CD8-positive, alpha-beta memory T cell (primary cell): ENCODE results near the gene IMPACT. TPM values are rescaled to one million over a fixed set of nuclear protein-coding genes. Genes with fewer than 3 reads are reported as not detected.

ENCODE experiments used
- CTCF ChIA-PET: fragments of 350-600 bp; sonication (Branson Sonifier 250); formaldehyde crosslinking; loops from one replicate; lab custom pipeline; 2021; ENCODE audit warnings: antibody characterized with exemption; lab: Charles Lee
- POLR2A ChIA-PET: fragments of 350-600 bp; sonication (Branson Sonifier 250); formaldehyde crosslinking; loops from one replicate; lab custom pipeline; 2021; ENCODE audit warnings: antibody characterized with exemption; lab: Charles Lee
- DNase-seq, 5 donors: peaks; one replicate each; pipeline versions ENCODE4 v3.0.0 to v3.0.0-alpha.2; 2020 to 2022; ENCODE audit warnings: mixed read lengths in 1 of 5
- H3K27ac ChIP-seq: one replicate; pipeline ENCODE4 v1.7.0; 2013; ENCODE audit warnings: low read depth, mild to moderate bottlenecking, low read length, moderate library complexity
- H3K27me3 ChIP-seq: 2 replicates; pipeline ENCODE4 v1.7.0; 2013; ENCODE audit warnings: low read length, mild to moderate bottlenecking; ENCODE audit not compliant: insufficient read depth, poor library complexity, severe bottlenecking
- H3K36me3 ChIP-seq: 2 replicates; pipeline ENCODE4 v1.7.0; 2013; ENCODE audit warnings: mild to moderate bottlenecking, low read length, moderate library complexity; ENCODE audit not compliant: insufficient read depth
- H3K4me1 ChIP-seq: 2 replicates; pipeline ENCODE4 v1.7.0; 2013; ENCODE audit warnings: mild to moderate bottlenecking, low read length, moderate library complexity; ENCODE audit not compliant: insufficient read depth
- H3K4me3 ChIP-seq: 2 replicates; pipeline ENCODE4 v1.7.0; 2013; ENCODE audit warnings: mild to moderate bottlenecking, low read length
- H3K9me3 ChIP-seq: 2 replicates; pipeline ENCODE4 v1.7.0; 2013; ENCODE audit warnings: mild to moderate bottlenecking, low read length
- H3K27ac Mint-ChIP-seq, 8 donors: one replicate each; pipeline ENCODE4 v1.8.0; 2020 to 2021; ENCODE audit warnings: mixed read lengths in 8 of 8, mild to moderate bottlenecking in 6 of 8, inconsistent platforms in 3 of 8, moderate library complexity in 3 of 8
- H3K27me3 Mint-ChIP-seq, 2 donors: one replicate each; pipeline ENCODE4 v1.8.0; 2020 to 2021; ENCODE audit warnings: mixed read lengths in 2 of 2, mild to moderate bottlenecking in 1 of 2, moderate library complexity in 1 of 2
- H3K36me3 Mint-ChIP-seq, 3 donors: one replicate each; pipeline ENCODE4 v1.8.0; 2020 to 2021; ENCODE audit warnings: mixed read lengths in 3 of 3, inconsistent platforms in 1 of 3, mild to moderate bottlenecking in 1 of 3
- H3K4me1 Mint-ChIP-seq, 3 donors: one replicate each; pipeline ENCODE4 v1.8.0; 2020 to 2021; ENCODE audit warnings: mixed read lengths in 3 of 3, inconsistent platforms in 1 of 3, mild to moderate bottlenecking in 1 of 3
- H3K4me3 Mint-ChIP-seq, 7 donors: one replicate each; pipeline ENCODE4 v1.8.0; 2020 to 2021; ENCODE audit warnings: mixed read lengths in 7 of 7, mild to moderate bottlenecking in 6 of 7, moderate library complexity in 4 of 7, inconsistent platforms in 2 of 7
- H3K9me3 Mint-ChIP-seq, 5 donors: one replicate each; pipeline ENCODE4 v1.8.0; 2020 to 2022; ENCODE audit warnings: mixed read lengths in 5 of 5, mild to moderate bottlenecking in 3 of 5, moderate library complexity in 2 of 5, inconsistent platforms in 1 of 5
- polyA plus RNA-seq: library from polyadenylated mRNA; unstranded; fragments of 300-500 nt; fragmentation: Illumina TruSeq; gene quantifications from one replicate; pipeline ENCODE4 v1.2.3, GENCODE V29; 2021
- total RNA-seq, 2 experiments: library from RNA; stranded (reverse); gene quantifications; one replicate each; pipeline ENCODE4 v1.2.3, GENCODE V29; 2021

The IMPACT gene
- total and polyA plus RNA-seq, 3 experiments from 2014 or later: 9.1 to 11.3 (median 10.6) TPM

DNA sequence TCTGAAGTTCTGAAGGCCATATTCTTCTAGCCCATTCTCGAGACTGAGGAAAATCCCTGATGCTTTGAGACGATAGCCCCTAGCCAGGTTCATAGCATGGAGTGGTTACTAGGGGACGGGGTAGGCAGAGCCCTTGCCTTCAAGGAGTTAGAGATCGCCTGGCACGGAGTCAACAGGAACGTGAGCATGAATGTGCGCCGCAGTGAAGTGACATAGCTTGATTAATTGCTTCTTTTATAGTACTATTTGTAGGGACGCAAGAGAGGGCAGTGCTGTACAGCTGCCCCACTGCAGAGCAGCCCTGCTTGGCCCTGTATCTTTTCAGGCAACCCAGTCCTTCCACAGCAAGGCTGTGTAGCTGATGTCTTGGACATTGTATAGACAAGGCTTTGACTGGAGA lies 60.2 kb downstream of the IMPACT start:
- Mint-ChIP-seq H3K36me3 (no peaks in the 10 kb centered on the region), H3K4me1 (peaks cover 14 to 20% (median 17%) of the 10 kb centered on the region in 3 donors), H3K9me3 (no peaks in the 10 kb centered on the region), H3K27ac (peak overlapping the region in 1 of 8 donors; percentile 40), H3K27me3 (peaks cover 2 to 4% of the 10 kb centered on the region in 2 donors), H3K4me3 (no peak overlapping the region)
- no peaks in the 10 kb centered on the region for H3K4me1 ChIP-seq
- H3K27me3 ChIP-seq: no peaks in the 10 kb centered on the region
- POLR2A ChIA-PET: no interaction called here
- H3K27ac ChIP-seq: no peak overlapping the region
- CTCF ChIA-PET: interaction anchor here (1.4 to 8.6 kb wide), 3 partner anchors 12 to 239 kb away, joined by 4 to 69 read pairs (median 5); no protein-coding TSS in a partner anchor
- no peaks in the 10 kb centered on the region for H3K36me3 ChIP-seq
- no peaks in the 10 kb centered on the region for H3K9me3 ChIP-seq
- DNase-seq: no peak
- H3K4me3 ChIP-seq: no peak overlapping the region

DNA sequence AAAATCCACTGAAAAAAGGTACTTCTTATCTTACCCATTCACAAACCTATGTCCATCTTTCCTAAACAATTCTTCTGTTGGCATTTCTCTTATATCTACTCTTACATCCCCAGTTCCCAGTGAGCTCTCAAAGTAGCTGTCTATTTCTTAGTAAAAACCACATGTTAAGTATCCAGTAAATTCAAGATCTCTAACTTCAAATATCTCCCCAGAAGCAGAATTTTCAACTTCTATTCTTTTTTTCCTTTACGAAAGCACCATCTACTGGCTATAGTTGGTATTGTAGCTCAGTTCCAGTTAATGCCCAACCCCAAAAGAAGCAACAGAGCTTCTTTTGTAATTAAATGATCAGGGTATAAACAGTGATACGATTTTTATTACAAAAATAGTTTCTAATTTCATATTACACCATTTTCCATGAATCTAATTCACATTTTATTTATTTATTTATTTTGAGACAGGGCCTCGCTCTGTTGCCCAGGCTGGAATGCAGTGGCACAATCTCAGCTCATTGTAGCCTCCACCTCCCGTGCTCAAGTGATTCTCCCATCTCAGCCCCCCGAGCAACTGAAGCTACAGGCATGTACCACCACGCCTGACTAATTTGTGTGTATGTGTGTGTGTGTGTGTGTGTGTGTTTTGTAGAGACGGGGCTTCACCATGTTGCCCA lies 62.5 kb downstream of the IMPACT start:
- no peak overlapping the region for H3K4me3 Mint-ChIP-seq

DNA sequence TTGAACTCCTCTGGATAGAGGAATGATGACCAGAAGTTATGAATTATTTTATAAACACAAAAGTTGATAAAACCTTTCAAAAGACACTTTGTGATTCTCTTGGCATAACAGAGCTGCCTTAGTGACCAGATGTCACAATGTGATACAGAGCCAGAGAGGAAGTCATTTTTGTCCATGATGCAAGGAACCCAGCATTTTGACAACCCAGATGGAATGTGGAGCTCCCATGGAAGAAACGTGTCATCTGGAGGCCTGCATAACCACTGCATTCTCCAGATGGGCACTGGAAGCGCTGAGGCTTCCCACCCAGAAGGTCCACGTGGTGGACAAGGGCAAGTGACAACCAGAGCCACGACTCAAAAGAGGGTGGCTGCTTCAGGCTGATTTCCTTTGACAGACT lies 64.1 kb downstream of the IMPACT start:
- no peak overlapping the region for H3K4me3 ChIP-seq
- Mint-ChIP-seq H3K4me3 (peak overlapping the region in 1 of 7 donors; percentile 15), H3K27me3 (peaks cover 1 to 4% of the 10 kb centered on the region in 2 donors), H3K9me3 (peaks cover 0 to 2% (median 0%) of the 10 kb centered on the region in 5 donors), H3K27ac (no peak overlapping the region), H3K36me3 (peaks cover 0 to 3% (median 0%) of the 10 kb centered on the region in 3 donors), H3K4me1 (peaks cover 42 to 53% (median 50%) of the 10 kb centered on the region in 3 donors)
- CTCF ChIA-PET: interaction anchor here (1.7 to 8.6 kb wide), 3 partner anchors 14 to 235 kb away, joined by 4 to 69 read pairs (median 32); no protein-coding TSS in a partner anchor
- no peaks in the 10 kb centered on the region for H3K36me3 ChIP-seq
- peaks cover 9% of the 10 kb centered on the region for H3K4me1 ChIP-seq
- H3K27me3 ChIP-seq: no peaks in the 10 kb centered on the region
- POLR2A ChIA-PET: no interaction called here
- H3K27ac ChIP-seq: no peak overlapping the region
- H3K9me3 ChIP-seq: no peaks in the 10 kb centered on the region
- DNase-seq: no peak

More for the DNA sequence above, 62.5 kb downstream of the IMPACT start:
- POLR2A ChIA-PET: no interaction called here
- no peaks in the 10 kb centered on the region for H3K9me3 ChIP-seq
- Mint-ChIP-seq H3K27me3 (peaks cover 1 to 4% of the 10 kb centered on the region in 2 donors), H3K4me1 (peaks cover 32 to 40% (median 37%) of the 10 kb centered on the region in 3 donors), H3K36me3 (no peaks in the 10 kb centered on the region), H3K27ac (no peak overlapping the region), H3K9me3 (peaks cover 0 to 2% (median 0%) of the 10 kb centered on the region in 5 donors)
- no peaks in the 10 kb centered on the region for H3K27me3 ChIP-seq
- CTCF ChIA-PET: interaction anchor here (0.6 to 8.6 kb wide), 18 partner anchors 8 to 1948 kb away, joined by 3 to 69 read pairs (median 4); partner anchors contain the start of gene CABYR
- H3K4me3 ChIP-seq: no peak overlapping the region
- no peak overlapping the region for H3K27ac ChIP-seq
- H3K36me3 ChIP-seq: no peaks in the 10 kb centered on the region
- peak in 2 of 5 donors; percentile 12 to 25 for DNase-seq
- H3K4me1 ChIP-seq: peaks cover 9% of the 10 kb centered on the region

DNA sequence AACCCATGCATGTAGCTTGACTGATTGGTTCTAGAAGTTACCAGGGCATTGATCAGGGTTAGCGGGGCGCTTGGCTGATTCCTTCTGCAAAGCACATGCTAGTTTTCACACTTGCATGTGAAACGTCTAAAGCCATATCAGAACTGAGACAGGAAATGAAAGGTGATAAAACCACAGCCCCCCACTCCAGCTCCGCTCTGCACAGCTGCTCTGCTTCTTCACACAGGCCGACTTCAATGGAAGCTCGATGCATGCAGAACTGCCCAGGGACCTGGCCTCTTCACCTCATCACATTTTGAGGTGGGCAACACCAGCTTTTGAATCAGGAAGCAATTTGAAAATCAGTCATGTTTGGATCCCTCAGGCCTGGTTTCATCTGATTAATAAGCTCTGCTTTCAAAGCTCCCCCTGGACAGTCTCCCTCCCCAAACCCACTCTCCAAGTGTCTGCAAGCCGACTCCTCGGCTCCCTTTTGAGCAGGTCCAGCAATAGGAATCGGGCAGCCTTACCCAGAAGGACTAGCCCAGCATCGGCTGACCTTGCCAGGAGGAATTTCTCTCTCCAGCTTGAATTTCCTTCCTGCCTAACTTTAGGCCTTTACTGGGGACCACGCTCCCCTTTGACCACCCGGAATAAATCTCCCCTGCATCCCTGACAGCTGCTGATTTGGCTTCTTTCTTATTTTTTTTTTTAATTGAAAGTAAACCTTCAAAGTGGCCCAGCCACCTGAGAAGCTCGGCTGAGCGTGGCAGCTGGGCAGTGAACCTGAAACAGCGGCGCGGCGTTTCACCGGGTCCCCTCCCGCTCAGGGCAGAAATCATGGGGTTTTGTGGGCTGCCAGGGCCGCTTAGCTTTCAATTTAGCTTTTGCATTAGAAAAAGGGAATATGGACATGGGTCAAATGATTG lies 65.7 kb downstream of the IMPACT start:
- peak overlapping the region in 6 of 7 donors; percentile 40 to 76 (median 62) for H3K4me3 Mint-ChIP-seq
- DNase-seq: peak in 4 of 5 donors; percentile 3 to 66 (median 35)
- ChIA-PET CTCF (interaction anchor here (0.9 to 1.5 kb wide), 6 partner anchors 9 to 241 kb away, joined by 3 to 5 read pairs (median 4); no protein-coding TSS in a partner anchor), POLR2A (interaction anchor here (0.6 kb wide), 1 partner anchor 101 kb away, joined by 3 read pairs; no protein-coding TSS in a partner anchor)
- H3K27ac Mint-ChIP-seq: peak overlapping the region in 6 of 8 donors; percentile 0 to 80 (median 60)
- H3K27ac ChIP-seq: no peak overlapping the region
- peaks cover 0 to 3% (median 0%) of the 10 kb centered on the region in 3 donors for H3K36me3 Mint-ChIP-seq
- H3K27me3 ChIP-seq: no peaks in the 10 kb centered on the region
- H3K4me3 ChIP-seq: no peak overlapping the region
- peaks cover 42 to 53% (median 50%) of the 10 kb centered on the region in 3 donors for H3K4me1 Mint-ChIP-seq
- H3K27me3 Mint-ChIP-seq: peaks cover 1 to 4% of the 10 kb centered on the region in 2 donors
- no peaks in the 10 kb centered on the region for H3K9me3 ChIP-seq
- H3K36me3 ChIP-seq: no peaks in the 10 kb centered on the region
- H3K4me1 ChIP-seq: peaks cover 9% of the 10 kb centered on the region
- H3K9me3 Mint-ChIP-seq: peaks cover 0 to 2% (median 0%) of the 10 kb centered on the region in 5 donors

DNA sequence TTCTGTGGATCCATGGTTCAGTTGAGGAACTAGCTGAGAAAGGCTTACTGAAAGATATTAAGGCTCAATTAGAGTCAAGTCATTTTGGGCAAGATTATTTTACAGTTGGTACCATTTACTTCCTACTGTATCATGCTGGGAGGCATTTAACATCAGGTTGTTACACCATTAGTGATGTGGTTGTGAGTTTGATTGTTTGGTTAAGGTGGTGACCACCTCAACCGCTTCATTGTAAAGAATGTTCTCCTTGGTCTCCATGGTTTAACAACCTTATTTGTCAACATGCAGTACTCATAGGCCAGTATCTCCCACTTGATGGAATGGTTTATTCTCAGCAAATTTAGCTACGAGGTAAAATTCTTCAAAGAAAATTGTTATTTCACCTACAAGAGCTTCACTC lies 68.1 kb downstream of the IMPACT start:
- Mint-ChIP-seq H3K36me3 (peaks cover 0 to 3% (median 0%) of the 10 kb centered on the region in 3 donors), H3K4me3 (peak overlapping the region in 1 of 7 donors; percentile 10), H3K27me3 (peaks cover 0 to 4% of the 10 kb centered on the region in 2 donors), H3K9me3 (peaks cover 0 to 2% (median 0%) of the 10 kb centered on the region in 5 donors), H3K4me1 (peaks cover 34 to 40% (median 35%) of the 10 kb centered on the region in 3 donors), H3K27ac (peak overlapping the region in 1 of 8 donors; percentile 25)
- no peak overlapping the region for H3K27ac ChIP-seq
- CTCF ChIA-PET: interaction anchor here (1.3 to 1.7 kb wide), 2 partner anchors 20 to 135 kb away, joined by 3 to 4 read pairs; no protein-coding TSS in a partner anchor
- DNase-seq: peak in 1 of 5 donors; percentile 14
- H3K4me1 ChIP-seq: peaks cover 9% of the 10 kb centered on the region
- H3K27me3 ChIP-seq: no peaks in the 10 kb centered on the region
- POLR2A ChIA-PET: no interaction called here
- H3K4me3 ChIP-seq: no peak overlapping the region
- no peaks in the 10 kb centered on the region for H3K36me3 ChIP-seq
- H3K9me3 ChIP-seq: no peaks in the 10 kb centered on the region

DNA sequence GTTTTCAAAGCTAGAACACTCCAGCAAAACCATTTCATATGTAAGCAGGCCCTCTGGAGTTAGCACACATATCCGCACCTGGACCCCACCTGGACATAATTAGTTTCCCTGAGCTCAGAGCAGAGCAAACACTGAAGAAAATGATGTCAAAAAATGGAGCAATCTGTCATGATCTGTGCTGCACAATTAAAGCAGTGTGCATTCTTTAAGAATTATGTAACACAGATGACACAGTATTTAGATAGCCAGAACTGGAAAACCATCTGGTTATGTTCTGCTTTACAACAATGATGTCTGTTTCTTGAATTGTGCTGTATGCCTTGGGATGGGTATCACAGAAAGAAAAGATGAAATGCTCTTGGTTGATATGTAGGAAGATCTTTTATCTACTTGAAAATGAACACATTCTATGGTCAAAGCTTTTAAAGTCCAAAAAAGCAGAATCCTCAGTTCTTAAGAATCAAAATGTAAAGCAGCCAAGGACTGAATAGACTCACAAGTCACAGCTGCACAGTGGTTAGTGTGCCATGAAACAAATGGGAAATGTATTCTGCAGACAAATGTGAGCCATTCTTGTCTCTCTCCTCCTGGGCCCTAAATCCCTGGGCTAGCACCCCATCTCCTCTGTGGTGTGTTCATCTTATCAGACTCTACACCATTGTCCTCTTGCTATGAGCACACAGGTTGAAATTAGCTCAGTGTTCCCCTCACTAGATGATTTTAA lies 70.7 kb downstream of the IMPACT start:
- no peak for DNase-seq
- Mint-ChIP-seq H3K27me3 (peaks cover 0 to 6% of the 10 kb centered on the region in 2 donors), H3K4me3 (no peak overlapping the region), H3K4me1 (peaks cover 23 to 28% (median 27%) of the 10 kb centered on the region in 3 donors), H3K27ac (peak overlapping the region in 1 of 8 donors; percentile 14), H3K9me3 (peaks cover 0 to 2% (median 0%) of the 10 kb centered on the region in 5 donors), H3K36me3 (peaks cover 0 to 3% (median 0%) of the 10 kb centered on the region in 3 donors)
- no peak overlapping the region for H3K27ac ChIP-seq
- H3K36me3 ChIP-seq: no peaks in the 10 kb centered on the region
- no peaks in the 10 kb centered on the region for H3K9me3 ChIP-seq
- ChIA-PET POLR2A (no interaction called here), CTCF (interaction anchor here (6.0 kb wide), 1 partner anchor 9 kb away, joined by 27 read pairs; no protein-coding TSS in a partner anchor)
- H3K27me3 ChIP-seq: no peaks in the 10 kb centered on the region
- no peak overlapping the region for H3K4me3 ChIP-seq
- peaks cover 7% of the 10 kb centered on the region for H3K4me1 ChIP-seq

DNA sequence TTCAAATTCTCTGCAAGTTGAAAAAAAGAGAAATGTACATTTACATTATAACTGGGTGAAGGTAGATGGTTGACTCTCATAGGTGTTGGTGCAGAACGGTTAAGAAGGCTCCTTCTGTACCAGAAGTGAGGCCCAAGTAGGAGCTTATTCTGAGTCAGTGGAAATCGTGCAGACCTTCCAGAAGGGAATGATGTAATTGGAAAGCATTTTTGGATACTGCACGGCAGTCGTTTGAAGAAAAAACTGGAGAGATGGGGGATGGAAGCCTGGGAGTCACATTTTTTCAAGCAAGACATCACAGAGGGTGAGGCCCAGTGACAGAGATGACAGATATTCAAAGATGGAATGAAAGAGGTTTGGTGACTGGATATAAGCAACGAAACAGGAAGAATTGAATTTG lies 73.3 kb downstream of the IMPACT start:
- H3K27ac Mint-ChIP-seq: no peak overlapping the region

More for the DNA sequence above, 73.3 kb downstream of the IMPACT start:
- peaks cover 3 to 5% (median 5%) of the 10 kb centered on the region in 3 donors for H3K4me1 Mint-ChIP-seq
- H3K36me3 Mint-ChIP-seq: no peaks in the 10 kb centered on the region
- peaks cover 0 to 5% of the 10 kb centered on the region in 2 donors for H3K27me3 Mint-ChIP-seq
- Histone ChIP-seq H3K9me3 (no peaks in the 10 kb centered on the region), H3K4me3 (no peak overlapping the region), H3K36me3 (no peaks in the 10 kb centered on the region), H3K4me1 (no peaks in the 10 kb centered on the region), H3K27me3 (no peaks in the 10 kb centered on the region), H3K27ac (no peak overlapping the region)
- H3K9me3 Mint-ChIP-seq: no peaks in the 10 kb centered on the region
- POLR2A ChIA-PET: no interaction called here
- no peak for DNase-seq
- H3K4me3 Mint-ChIP-seq: no peak overlapping the region
- CTCF ChIA-PET: interaction anchor here (6.0 kb wide), 1 partner anchor 11 kb away, joined by 27 read pairs; no protein-coding TSS in a partner anchor
